ENCODE results near the gene PTAFR. TPM values are rescaled to one million over a fixed set of nuclear protein-coding genes. Genes with fewer than 3 reads are reported as not detected.

The PTAFR gene
- total RNA-seq, 2 donors from 2014 or later = 6.5 to 9.2 TPM

DNA sequence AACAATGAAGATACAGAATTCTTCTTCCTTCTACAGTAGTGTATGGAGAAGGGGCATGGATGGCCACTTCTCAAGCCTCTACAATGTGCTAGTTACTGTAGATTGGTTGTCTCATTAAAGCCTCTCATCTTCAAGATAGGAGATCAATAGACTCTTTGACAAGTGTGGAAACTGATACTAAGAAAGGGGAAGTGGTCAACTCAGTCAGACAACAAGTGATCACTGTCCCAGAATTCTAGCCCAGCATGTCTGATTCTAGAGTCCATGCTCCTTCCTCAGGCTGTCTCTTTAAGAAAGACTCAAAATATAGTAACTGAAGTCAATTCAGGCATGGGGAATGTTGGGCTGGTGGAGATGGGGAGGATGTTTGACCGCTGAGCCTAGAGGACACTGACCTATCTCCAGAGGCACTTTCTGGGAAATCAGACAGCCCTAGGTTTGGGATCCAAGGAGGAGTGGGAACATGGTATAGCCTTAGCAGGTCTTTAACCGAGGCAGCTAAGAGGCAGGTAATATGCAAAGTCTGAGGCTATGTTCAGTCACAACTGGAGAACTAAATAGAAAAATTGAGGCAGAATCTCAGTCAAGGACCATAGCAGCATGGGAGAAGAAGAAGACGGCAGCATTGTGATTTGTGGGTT is 48.8 kb downstream of the PTAFR start:
- TF ChIP-seq, protein P1, sequence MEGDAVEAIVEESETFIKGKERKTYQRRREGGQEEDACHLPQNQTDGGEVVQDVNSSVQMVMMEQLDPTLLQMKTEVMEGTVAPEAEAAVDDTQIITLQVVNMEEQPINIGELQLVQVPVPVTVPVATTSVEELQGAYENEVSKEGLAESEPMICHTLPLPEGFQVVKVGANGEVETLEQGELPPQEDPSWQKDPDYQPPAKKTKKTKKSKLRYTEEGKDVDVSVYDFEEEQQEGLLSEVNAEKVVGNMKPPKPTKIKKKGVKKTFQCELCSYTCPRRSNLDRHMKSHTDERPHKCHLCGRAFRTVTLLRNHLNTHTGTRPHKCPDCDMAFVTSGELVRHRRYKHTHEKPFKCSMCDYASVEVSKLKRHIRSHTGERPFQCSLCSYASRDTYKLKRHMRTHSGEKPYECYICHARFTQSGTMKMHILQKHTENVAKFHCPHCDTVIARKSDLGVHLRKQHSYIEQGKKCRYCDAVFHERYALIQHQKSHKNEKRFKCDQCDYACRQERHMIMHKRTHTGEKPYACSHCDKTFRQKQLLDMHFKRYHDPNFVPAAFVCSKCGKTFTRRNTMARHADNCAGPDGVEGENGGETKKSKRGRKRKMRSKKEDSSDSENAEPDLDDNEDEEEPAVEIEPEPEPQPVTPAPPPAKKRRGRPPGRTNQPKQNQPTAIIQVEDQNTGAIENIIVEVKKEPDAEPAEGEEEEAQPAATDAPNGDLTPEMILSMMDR (IDR thresholded peaks at IDR 0.05) = no peak
- Histone ChIP-seq H3K27ac (no peak overlapping the region), H3K27me3 (replicated peaks; ENCODE audit: insufficient read depth) (no peaks in the 10 kb centered on the region), H3K36me3 (no peaks in the 10 kb centered on the region), H3K4me3 (no peak overlapping the region), H3K9me3 (no peaks in the 10 kb centered on the region), H3K4me1 (ENCODE audit: control insufficient read depth in 1 of 2, low read depth in 2 of 2) (no peaks in the 10 kb centered on the region)
- DNase-seq (ENCODE audit: low spot score) (no peak), ATAC-seq (ENCODE audit: insufficient number of reproducible peaks, low FRiP score, low read depth) (no peak)

DNA sequence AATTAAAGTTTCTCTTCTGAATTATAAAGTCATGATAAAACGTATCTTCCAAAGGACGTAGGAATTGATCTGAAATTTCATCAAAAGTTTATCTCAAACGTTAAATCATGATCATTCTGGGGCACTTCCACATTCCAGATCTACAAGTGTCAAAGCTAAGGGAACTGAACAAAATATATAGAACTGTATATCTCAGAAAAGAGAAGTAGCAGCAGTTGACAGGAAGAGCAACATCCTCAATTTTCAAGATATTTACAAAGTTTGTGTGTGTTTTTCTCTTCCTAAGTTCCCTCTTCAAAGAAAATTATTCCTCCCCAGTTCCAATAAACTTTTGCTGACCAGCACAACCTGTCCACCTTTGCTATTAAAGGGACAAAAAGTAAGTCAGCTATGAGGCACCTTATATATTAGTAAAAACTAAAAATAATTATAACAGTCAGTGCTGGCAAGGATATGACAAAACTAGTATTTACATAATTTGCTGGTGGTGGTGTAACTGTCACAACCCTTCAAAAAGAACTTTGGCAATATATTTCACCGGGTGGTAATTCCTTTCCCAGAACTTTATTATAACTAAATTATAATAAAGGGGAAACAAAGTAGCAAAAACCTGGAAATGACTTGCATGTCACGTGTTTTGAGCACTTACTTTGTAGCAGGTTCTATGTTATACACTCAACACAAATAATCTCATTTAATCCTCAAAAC is 49.6 kb downstream of the PTAFR start:
- Histone ChIP-seq H3K36me3 (no peaks in the 10 kb centered on the region), H3K27ac (peak overlapping the region in 1 of 2 donors; percentile 12), H3K4me3 (no peak overlapping the region), H3K27me3 (replicated peaks; ENCODE audit: insufficient read depth) (no peaks in the 10 kb centered on the region), H3K9me3 (no peaks in the 10 kb centered on the region), H3K4me1 (ENCODE audit: control insufficient read depth in 1 of 2, low read depth in 2 of 2) (no peaks in the 10 kb centered on the region)
- no peak for DNase-seq (ENCODE audit: low spot score)
- TF ChIP-seq, protein P1 (IDR thresholded peaks at IDR 0.05) = no peak
- no peak for ATAC-seq (ENCODE audit: insufficient number of reproducible peaks, low FRiP score, low read depth)

DNA sequence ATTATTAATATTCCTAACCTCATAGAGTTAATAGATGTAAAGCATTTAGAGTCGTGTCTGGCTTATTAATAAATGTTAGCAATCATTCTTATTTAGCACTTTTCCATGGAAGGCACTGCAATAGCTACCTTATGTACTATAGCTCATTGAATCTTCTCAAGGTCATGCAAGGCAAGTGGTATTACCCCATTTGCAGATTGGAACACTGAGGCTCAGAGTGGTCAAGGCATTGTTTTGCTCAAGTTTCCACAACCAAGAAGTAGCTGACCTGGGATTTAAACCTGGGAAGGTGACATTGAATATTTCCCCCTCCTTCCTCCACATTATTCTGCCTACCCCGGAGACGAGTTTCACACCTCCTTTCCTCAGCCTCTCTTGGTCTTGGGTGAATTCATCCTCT is 50.3 kb downstream of the PTAFR start:
- no peaks in the 10 kb centered on the region for H3K4me1 ChIP-seq (ENCODE audit: control insufficient read depth in 1 of 2, low read depth in 2 of 2)
- ATAC-seq (ENCODE audit: insufficient number of reproducible peaks, low FRiP score, low read depth) = no peak
- no peaks in the 10 kb centered on the region for H3K27me3 ChIP-seq (replicated peaks; ENCODE audit: insufficient read depth)
- no peaks in the 10 kb centered on the region for H3K9me3 ChIP-seq
- H3K36me3 ChIP-seq = no peaks in the 10 kb centered on the region
- TF ChIP-seq, protein P1 (IDR thresholded peaks at IDR 0.05) = no peak
- H3K27ac ChIP-seq = peak overlapping the region in 1 of 2 donors; percentile 12
- no peak for DNase-seq (ENCODE audit: low spot score)
- no peak overlapping the region for H3K4me3 ChIP-seq

GRCh38 chr1:28123461-28123961 is 53.0 kb downstream of the PTAFR start:
- TF ChIP-seq, protein P1 (IDR thresholded peaks at IDR 0.05) = no peak
- Histone ChIP-seq H3K27me3 (replicated peaks; ENCODE audit: insufficient read depth) (no peaks in the 10 kb centered on the region), H3K9me3 (no peaks in the 10 kb centered on the region), H3K36me3 (no peaks in the 10 kb centered on the region), H3K27ac (no peak overlapping the region), H3K4me3 (no peak overlapping the region), H3K4me1 (ENCODE audit: control insufficient read depth in 1 of 2, low read depth in 2 of 2) (no peaks in the 10 kb centered on the region)
- ATAC-seq (ENCODE audit: insufficient number of reproducible peaks, low FRiP score, low read depth) = no peak
- DNase-seq (ENCODE audit: low spot score) = no peak

DNA sequence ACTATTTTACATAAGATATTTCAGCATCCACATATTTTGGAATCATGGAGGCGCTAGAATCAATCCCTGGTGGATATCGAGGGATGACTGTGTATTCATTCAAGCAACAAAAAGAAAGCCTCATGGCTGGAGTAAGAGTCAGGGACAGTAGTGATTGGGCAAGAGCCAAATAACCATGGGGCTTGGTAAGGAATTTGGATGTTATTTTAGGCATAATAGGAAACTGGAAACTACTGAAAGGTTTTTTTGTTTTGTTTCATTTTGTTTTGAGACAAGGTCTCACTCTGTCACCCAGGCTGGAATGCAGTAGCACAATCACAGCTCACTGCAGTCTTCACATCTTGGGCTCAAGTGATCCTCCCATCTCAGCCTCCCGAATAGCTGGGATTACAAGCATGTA is 54.3 kb downstream of the PTAFR start:
- Histone ChIP-seq H3K4me3 (no peak overlapping the region), H3K27ac (no peak overlapping the region), H3K27me3 (replicated peaks; ENCODE audit: insufficient read depth) (no peaks in the 10 kb centered on the region), H3K9me3 (no peaks in the 10 kb centered on the region), H3K4me1 (ENCODE audit: control insufficient read depth in 1 of 2, low read depth in 2 of 2) (no peaks in the 10 kb centered on the region), H3K36me3 (no peaks in the 10 kb centered on the region)
- TF ChIP-seq, protein P1 (IDR thresholded peaks at IDR 0.05) = no peak
- ATAC-seq (ENCODE audit: insufficient number of reproducible peaks, low FRiP score, low read depth) = no peak
- no peak for DNase-seq (ENCODE audit: low spot score)

All from thoracic aorta (tissue), 2 donors.